Measurements from ENCODE around the gene CHMP2A.
A peak's percentile ranks its signal among the peaks of the same experiment; 100 is the strongest.
"Not testable (repeated sequence)": the region's sequence is repeated elsewhere in the genome, so short reads cannot be mapped to it uniquely, and the experiment has no call there.

The CHMP2A gene

DNA sequence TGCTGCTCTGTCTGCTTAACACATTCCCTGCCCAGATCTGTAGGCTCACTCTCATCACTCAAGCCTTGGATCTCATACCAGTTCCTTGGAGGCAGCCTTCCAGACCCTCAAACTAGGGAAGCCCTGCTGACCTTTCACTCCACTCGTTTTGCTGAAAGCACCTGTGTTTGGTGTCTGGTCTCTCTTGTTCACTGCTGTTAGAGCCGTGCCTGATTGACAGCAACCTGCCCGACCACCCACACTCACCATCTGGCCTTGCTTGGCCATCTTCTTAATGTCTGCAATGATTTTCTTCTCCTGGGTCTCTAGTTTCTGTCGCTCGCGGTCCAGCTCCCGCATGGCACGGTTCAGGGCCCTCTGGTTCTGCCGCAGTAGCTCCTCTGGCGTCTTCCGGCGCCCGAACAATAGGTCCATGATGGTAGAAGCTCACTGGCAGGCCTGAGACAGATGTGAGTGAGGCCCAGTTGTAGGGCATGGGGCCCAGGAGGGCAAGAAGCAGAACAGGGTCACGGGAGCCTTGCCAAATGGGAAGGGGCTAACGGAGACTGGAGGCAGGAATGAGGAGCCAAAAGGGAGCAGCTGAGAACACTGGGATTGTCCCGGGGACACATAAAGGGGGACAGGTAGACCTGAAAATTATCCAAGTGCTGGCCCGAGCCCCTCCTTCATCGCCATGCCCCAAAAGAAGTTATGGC, 959 bp downstream of the CHMP2A start:
- no peak for DNase-seq

DNA sequence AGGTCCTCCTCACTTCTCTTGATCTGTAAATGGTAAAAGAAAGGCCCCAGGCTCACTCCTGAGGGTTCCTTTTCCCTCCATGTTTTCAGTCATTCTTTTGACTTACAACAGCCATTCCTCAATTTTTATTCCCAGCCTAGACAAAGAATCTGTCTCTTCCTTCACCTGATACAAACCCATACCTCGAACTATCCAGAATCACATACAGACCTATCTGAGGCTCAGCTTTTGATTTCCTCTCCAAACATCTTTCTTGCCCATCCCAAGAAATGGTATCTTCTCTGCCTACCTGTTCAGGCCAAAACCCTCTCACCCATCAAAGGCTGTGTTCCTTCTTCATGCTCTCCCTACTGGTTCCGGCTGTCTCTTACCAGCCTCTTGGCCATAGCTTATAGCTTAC, 2.2 kb downstream of the CHMP2A start:
- DNase-seq = no peak

DNA sequence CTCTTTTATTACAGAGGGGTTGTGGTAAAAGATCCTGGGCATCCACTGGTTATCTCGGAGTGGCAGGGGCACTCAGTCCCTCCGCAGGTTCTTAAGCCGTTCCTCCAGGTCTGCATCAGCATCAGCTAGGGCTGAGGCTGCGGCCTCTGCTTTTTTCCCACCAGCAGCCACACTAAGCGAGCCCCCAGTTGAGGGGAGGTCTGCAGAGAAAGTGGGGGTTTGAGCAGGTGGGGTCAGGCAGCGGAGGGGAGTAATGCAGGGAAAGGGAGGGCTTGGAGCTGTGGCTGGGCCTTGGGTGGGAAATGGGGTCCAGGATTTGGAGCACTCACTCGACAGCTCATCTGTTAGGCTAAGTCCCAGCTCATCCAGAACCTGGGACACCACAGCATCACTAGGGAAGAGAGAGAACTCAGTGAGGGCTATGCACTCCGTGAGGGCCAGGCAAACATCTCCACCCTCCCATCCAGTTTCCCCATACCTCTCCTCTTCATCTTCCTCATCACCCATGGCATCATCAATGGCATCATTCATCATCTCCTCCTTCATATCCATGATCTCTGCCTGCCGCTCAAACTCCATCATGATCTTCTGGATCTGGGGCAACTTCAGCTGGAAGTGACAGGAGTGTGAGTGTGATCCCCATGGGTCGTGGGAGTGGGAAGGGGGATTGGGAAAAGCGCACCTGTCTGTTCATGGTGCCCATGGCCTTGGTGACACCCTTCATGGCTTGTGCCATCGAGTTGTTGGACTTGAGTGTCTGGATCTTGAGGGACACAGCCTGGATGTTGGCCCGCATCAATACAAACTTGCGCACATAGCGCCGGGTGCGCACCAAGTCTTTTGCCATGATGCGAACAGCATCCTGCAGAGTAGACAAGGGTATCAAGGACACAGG, 3.1 kb downstream of the CHMP2A start:
- DNase-seq = no peak

DNA sequence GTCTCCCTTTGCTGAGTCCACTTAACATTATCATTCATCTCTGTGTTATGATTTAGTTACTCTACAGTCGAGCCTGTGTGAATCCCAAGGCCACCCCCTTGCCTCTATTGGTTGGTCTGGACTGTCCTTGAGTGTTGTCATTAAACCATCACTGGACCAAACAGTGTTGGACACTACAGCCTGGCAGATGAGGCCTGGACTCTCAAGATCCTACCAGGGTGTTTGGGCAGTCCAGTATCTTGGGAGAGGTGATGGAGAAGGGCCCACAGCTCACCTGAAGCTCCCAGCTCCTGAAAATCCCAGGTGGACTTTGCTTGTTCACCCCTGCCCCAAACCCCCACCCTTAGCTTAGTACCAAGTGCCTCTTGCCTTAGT, 3.8 kb downstream of the CHMP2A start:
- DNase-seq = no peak

DNA sequence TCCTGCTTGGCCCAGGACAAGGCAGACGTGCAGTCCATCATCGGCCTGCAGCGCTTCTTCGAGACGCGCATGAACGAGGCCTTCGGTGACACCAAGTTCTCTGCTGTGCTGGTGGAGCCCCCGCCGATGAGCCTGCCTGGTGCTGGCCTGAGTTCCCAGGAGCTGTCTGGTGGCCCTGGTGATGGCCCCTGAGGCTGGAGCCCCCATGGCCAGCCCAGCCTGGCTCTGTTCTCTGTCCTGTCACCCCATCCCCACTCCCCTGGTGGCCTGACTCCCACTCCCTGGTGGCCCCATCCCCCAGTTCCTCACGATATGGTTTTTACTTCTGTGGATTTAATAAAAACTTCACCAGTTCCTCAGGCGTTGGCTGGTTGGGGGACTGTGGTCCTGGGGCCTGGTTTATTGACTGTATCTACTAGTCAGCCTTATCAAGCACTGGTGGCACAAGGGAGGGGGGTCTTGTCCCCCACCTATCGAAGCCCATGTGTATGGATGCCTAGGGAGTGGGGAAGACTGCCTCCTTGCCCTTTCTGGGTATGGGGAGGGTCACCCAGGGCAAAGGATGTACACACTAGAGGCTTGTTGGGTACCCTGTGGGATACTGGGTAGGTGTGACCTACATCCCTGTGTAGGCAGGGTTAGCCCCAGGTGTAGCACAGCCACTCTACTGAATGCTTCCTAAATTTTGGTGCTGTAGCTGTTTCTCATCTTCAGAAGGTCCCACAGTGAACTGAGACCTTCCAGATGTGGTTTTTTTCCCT, 4.4 kb downstream of the CHMP2A start:
- DNase-seq = no peak

DNA sequence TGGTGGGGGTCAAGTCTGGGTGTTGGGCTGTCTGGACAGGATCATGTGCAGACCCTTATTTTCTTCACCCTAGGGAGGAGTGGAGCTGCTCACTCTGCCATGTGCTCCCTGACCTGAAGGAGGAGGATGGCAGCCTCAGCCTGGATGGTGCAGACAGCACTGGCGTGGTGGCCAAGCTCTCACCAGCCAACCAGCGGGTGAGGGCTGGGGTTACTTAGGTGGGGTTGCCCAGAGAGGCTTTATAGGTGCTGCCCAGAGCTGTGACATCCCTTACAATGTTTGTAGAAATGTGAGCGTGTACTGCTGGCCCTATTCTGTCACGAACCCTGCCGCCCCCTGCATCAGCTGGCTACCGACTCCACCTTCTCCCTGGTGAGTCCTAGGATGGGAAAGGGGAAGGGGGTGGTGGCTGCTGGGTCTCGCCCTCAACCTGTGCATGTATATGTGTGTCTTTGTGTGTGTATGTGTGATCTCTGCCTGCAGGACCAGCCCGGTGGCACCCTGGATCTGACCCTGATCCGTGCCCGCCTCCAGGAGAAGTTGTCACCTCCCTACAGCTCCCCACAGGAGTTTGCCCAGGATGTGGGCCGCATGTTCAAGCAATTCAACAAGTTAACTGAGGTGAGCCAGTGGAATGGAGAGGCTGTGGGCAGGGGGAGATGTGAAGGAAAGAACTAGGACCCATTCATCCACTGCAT, 5.1 kb downstream of the CHMP2A start:
- no peak for DNase-seq

DNA sequence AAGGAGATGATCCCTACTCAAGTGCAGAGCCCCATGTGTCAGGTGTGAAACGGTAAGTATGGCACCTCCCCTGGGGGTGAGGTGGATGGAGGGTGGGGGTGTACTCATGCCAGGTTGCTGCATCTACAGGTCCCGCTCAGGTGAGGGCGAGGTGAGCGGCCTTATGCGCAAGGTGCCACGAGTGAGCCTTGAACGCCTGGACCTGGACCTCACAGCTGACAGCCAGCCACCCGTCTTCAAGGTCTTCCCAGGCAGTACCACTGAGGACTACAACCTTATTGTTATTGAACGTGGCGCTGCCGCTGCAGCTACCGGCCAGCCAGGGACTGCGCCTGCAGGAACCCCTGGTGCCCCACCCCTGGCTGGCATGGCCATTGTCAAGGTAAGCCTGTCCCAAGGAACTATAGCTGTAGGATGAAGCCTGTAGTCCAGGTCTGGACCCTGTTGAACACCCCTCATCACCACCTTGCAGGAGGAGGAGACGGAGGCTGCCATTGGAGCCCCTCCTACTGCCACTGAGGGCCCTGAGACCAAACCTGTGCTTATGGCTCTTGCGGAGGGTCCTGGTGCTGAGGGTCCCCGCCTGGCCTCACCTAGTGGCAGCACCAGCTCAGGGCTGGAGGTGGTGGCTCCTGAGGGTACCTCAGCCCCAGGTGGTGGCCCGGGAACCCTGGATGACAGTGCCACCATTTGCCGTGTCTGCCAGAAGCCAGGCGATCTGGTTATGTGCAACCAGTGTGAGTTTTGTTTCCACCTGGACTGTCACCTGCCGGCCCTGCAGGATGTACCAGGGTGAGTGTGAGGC, 5.8 kb downstream of the CHMP2A start:
- no peak for DNase-seq

DNA sequence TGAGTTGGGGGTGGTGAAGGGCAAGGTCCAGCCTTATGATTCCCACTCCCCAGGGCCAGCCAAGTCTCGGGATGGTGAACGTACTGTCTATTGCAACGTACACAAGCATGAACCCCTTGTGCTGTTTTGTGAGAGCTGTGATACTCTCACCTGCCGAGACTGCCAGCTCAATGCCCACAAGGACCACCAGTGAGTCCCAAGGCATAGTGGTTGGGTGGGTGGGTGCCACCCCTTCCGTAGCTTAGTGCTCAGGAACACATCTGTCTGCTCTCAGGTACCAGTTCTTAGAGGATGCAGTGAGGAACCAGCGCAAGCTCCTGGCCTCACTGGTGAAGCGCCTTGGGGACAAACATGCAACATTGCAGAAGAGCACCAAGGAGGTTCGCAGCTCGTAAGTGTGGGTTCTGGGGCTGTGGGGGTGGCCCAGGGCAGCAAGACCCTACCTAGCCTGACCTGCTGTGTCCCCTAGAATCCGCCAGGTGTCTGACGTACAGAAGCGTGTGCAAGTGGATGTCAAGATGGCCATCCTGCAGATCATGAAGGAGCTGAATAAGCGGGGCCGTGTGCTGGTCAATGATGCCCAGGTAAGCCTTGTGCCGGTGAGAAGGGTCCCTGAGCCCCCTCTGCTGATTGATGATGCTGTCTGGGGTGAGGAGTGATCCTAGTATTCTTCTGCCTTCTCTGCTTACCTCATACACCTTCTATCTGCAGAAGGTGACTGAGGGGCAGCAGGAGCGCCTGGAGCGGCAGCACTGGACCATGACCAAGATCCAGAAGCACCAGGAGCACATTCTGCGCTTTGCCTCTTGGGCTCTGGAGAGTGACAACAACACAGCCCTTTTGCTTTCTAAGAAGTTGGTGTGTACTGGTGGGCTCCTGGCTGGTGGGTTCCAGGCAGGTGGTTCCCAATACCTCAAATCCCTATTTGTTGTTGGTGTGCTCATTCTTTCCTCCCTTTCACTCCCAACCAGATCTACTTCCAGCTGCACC, 7.3 kb downstream of the CHMP2A start:
- DNase-seq = no peak

DNA sequence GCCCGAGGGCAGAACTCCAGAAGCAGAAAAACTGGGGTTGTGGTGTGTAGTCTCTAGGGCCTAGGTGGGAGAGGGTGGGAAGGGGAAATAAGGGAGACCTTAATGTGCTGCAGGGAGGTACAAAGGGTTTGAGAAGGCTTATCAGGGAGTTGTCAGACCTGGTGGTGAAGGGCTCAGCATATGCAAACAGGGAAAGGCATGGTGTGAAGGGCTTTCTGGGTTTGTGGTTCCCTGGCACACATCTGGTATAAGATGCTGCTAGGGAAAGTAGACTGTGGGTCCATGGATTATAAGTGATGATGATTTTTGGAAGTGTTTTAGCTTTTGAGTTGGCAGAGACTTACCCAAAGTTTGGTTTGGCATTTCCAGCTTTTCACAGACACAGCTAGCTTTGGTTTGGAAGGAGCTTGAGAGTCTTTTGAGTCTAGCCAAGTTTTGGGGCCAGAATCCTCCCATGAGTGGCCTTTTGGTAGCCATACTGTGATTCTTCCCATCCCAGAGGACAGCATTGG, 8.8 kb downstream of the CHMP2A start:
- no peak for DNase-seq

DNA sequence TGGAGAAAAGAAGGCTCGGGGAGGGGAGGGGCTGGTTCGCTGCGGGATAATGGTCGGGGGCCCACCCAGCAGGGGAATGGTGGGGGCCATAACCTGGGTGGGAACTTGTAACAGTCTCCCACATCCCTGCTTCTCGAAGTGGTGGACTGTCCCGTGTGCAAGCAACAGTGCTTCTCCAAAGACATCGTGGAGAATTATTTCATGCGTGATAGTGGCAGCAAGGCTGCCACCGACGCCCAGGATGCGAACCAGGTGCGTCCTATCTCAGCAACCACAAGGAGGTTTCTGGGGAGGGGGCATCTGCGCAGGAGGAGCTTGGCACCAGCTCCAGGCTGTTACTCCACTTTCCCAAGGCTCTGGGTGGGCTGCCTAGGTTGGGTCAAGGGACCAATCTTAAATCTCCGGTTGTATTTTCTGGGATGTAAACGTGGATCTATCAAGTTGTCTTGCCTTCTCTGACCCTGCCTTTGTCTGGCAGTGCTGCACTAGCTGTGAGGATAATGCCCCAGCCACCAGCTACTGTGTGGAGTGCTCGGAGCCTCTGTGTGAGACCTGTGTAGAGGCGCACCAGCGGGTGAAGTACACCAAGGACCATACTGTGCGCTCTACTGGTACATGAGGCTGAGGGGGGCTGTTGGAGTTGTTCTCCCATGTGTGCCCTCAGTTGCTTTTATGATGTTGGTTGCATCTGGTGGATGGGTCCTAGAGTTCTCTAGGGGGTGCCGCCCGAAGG, 9.5 kb downstream of the CHMP2A start:
- DNase-seq = no peak

DNA sequence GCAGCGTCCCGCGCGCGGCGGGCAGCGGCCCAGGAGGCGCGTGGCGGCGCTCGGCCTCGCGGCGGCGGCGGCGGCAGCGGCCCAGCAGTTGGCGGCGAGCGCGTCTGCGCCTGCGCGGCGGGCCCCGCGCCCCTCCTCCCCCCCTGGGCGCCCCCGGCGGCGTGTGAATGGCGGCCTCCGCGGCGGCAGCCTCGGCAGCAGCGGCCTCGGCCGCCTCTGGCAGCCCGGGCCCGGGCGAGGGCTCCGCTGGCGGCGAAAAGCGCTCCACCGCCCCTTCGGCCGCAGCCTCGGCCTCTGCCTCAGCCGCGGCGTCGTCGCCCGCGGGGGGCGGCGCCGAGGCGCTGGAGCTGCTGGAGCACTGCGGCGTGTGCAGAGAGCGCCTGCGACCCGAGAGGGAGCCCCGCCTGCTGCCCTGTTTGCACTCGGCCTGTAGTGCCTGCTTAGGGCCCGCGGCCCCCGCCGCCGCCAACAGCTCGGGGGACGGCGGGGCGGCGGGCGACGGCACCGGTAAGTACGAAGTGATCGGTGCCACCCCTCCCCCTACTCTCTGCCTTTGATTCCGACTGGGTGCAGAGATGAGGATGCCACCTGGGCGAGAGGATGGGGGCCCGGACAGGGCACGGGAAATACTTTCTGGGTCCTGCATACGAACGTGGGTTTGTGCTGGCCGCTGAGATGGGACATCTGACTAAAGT, 10.2 kb downstream of the CHMP2A start:
- peak; percentile 81 for DNase-seq

DNA sequence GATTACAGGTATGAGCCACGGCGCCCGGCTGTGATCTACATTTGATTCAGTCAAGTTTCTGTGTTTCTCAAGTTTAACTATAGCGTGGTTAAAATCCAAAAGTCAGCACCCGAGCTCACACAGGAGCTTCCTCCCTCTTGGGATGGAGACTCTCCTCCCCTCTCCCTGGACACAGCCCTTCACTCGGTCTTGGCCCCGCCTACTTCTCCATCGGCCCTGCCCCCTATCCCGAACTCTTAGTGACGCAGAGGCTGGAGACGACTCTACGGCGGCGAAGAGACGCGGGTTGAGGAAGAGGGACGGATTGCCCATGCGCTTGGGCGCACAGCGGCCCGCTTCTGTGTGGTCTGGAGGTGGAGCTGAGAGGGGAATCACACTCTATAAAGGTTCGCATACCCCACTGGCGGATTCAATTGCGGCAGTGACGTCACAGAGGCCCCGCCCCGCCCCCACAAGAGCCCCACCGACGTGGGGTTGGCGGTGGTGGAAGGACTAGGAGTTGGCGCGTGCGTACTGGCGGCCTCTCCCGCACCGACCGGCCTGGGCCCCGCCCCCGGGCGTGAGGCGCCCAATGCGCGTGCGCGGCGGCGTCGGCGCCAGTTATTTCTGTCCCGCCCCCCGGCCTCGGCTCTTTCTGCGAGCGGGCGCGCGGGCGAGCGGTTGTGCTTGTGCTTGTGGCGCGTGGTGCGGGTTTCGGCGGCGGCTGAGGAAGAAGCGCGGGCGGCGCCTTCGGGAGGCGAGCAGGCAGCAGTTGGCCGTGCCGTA, 10.9 kb downstream of the CHMP2A start, which contains the start of gene TRIM28:
Gene TRIM28 (plus strand): TSS at position 239 of the 765 bp plus-strand sequence. CDS start 694 bp downstream, outside the sequence.
- DNase-seq = peak; percentile 100

DNA sequence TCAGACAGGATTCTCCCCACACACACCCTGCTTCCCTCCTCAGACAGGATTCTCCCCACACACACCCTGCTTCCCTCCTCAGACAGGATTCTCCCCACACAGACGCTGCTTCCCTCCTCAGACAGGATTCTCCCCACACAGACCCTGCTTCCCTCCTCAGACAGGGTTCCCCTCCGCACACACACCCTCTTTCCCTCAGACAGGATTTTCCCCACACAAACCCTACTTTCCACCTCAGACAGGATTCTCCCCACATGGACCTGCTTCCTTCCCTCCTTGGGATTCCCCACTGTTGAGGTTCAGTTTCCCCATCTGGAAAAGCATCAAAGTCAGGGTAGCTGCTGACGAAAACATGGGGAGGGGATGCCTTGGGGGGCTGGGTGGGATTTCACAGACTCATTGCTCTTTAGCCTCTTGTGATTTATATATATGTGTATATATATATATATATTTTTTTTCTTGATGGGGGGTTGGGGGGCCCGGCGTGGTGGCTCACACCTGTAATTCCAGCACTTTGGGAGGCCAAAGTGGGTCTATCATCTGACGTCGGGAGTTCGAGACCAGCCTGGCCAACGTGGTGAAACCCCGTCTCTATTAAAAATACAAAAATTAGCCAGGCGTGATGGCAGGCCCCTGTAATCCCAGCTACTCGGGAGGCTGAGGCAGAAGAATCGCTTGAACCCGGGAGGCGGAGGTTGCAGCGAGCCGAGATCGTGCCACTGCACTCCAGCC, 12.1 kb downstream of the CHMP2A start:
- DNase-seq = not testable (repeated sequence)

DNA sequence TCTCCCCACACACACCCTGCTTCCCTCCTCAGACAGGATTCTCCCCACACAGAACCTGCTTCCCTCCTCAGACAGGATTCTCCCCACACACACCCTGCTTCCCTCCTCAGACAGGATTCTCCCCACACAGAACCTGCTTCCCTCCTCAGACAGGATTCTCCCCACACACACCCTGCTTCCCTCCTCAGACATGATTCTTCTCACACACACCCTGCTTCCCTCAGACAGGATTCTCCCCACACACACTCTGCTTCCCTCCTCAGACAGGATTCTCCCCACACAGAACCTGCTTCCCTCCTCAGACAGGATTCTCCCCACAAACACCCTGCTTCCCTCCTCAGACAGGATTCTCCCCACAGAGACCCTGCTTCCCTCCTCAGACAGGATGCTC, 15.7 kb downstream of the CHMP2A start:
- not testable (repeated sequence) for DNase-seq

DNA sequence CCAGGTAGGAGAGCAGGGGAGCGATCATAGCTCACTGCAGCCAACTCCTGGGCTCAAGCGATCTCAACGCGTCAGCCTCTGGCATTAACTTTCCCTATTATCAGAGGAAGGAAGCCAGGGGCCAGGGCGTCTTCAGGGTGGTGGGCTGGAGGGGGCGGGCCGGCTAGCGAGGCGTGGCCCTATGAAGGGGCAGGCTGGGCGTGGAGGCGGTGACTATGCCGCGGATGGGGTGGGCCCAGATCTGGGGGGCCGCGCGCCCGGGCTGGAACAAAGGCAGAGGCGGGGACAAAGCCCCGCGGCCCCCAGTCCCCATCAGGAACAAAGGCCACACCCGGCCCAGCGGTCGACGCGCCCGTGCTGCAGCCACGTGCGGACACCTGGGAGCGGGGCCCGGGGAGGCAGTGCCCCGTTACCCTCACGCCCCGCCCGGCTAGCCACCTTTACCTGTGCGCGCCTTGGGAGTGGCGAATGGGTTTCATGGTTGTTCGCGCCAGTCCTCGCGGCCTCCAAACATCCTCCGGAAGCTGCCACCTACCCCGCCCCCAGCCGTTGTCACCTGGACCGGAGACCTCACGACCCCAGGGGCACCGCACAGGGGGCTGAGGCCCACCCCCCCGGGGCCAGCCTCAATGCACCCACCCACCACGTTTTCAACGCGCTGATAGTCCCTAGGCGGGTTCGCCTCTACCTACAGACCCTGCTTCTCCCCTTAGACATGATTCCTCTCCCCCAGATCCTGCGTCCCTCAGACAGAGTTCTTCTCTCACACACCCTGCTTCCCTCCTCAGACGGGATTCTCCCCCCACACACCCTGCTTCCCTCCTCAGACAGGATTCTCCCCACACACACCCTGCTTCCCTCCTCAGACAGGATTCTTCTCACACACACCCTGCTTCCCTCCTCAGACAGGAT, 16.4 kb downstream of the CHMP2A start:
- DNase-seq = peak; percentile 60
